K562 (cell line): Measurements from ENCODE around the gene PCSK6. TPM values are rescaled to one million over a fixed set of nuclear protein-coding genes. Genes with fewer than 3 reads are reported as not detected.
A peak's percentile ranks its signal among the peaks of the same experiment; 100 is the strongest.

Experiments used
- ATAC-seq: fragments of 200-7000 bp; cut with Tn5 transposase; 3 replicates; pipeline ENCODE4 v1.9.1; 2020; ENCODE audit warnings: moderate library complexity
- BruUV-seq: library from RNA; stranded (reverse); fragments of 400-500 nt; replicated peaks from 2 replicates; lab custom pipeline; 2021; lab: Mats Ljungman, UMichigan
- CTCF ChIA-PET: fragments of 300-600 bp; formaldehyde crosslinking; extraction: SDS; loops from one replicate; lab custom pipeline; 2021; ENCODE audit warnings: low intra/inter-chr PET ratio; lab: Yijun Ruan, JAX
- POLR2A ChIA-PET: fragments of 300-600, 350-650 bp; sonication (Branson Sonifier 250); formaldehyde crosslinking; extraction: SDS; loops from one replicate; lab custom pipeline; 2021; ENCODE audit warnings: antibody characterized with exemption, inconsistent platforms; lab: Yijun Ruan, JAX
- DNase-seq, 4 experiments: peaks; one replicate each; pipeline versions ENCODE4 v3.0.0 to v3.0.0-alpha.2; 2011 to 2018; ENCODE audit warnings: low spot score in 3 of 4, mixed read lengths in 3 of 4; ENCODE audit errors: extremely low read depth in 1 of 4
- FAIRE-seq: peaks from 2 replicates; lab custom pipeline; 2011; peaks lifted over from hg19 to GRCh38; lab: Jason Lieb, UNC
- H2AFZ ChIP-seq: 2 replicates; pipeline ENCODE4 v1.6.0; 2011; ENCODE audit warnings: low read depth, low read length, control low read depth, inconsistent platforms
- H3K27ac ChIP-seq: fragments of 200-600 bp; 3 replicates; pipeline ENCODE4 v1.8.0; 2011; ENCODE audit warnings: low read depth, mild to moderate bottlenecking, control low read depth, inconsistent platforms, low read length, moderate library complexity, mixed read lengths; ENCODE audit errors: extremely low read depth
- H3K27me3 ChIP-seq, 2 experiments: fragments of 300-600 bp in 1 of 2; 2 replicates in 1 of 2; 3 replicates in 1 of 2; pipeline versions ENCODE4 v1.6.0 to v1.8.0; 2011; ENCODE audit warnings: inconsistent platforms in 2 of 2, low read length in 2 of 2, mild to moderate bottlenecking in 1 of 2, mixed read lengths in 1 of 2, moderate library complexity in 1 of 2; ENCODE audit not compliant: control insufficient read depth in 2 of 2, insufficient read depth in 2 of 2
- H3K36me3 ChIP-seq: fragments of 300-600 bp; 3 replicates; pipeline ENCODE4 v1.8.0; 2011; ENCODE audit warnings: mild to moderate bottlenecking, low read length, inconsistent platforms; ENCODE audit not compliant: control insufficient read depth, insufficient read depth
- H3K4me1 ChIP-seq, 2 experiments: fragments of 200-600 bp in 1 of 2; replicated peaks in 1 of 2; 2 replicates in 1 of 2; 3 replicates in 1 of 2; pipeline versions ENCODE4 v1.5.1 to v1.8.0; 2011; ENCODE audit warnings: inconsistent platforms in 2 of 2, low read length in 2 of 2, mild to moderate bottlenecking in 1 of 2, mixed read lengths in 1 of 2, moderate library complexity in 1 of 2; ENCODE audit not compliant: control insufficient read depth in 2 of 2, insufficient read depth in 2 of 2
- H3K4me2 ChIP-seq: 2 replicates; pipeline ENCODE4 v1.6.1; 2011; ENCODE audit warnings: low read length, control low read depth, inconsistent platforms, mixed read lengths; ENCODE audit not compliant: insufficient read depth
- H3K4me3 ChIP-seq: fragments of 200-600 bp; sonication (generic), shearing (Covaris generic); 2 replicates; pipeline ENCODE4 v1.5.1; 2016; ENCODE audit warnings: control low read depth, inconsistent platforms
- H3K79me2 ChIP-seq: fragments of 200-600 bp; 3 replicates; pipeline ENCODE4 v1.8.0; 2011; ENCODE audit warnings: low read length, inconsistent platforms; ENCODE audit not compliant: control insufficient read depth, insufficient read depth
- H3K9ac ChIP-seq, 2 experiments: 2 replicates each; pipeline versions ENCODE4 v1.6.0 to v1.6.1; 2011; ENCODE audit warnings: low read depth in 2 of 2, low read length in 2 of 2, control low read depth in 1 of 2, inconsistent platforms in 1 of 2, mild to moderate bottlenecking in 1 of 2, mixed read lengths in 1 of 2; ENCODE audit not compliant: insufficient read depth in 1 of 2
- H3K9me1 ChIP-seq: one replicate; pipeline ENCODE4 v1.6.0; 2011; ENCODE audit warnings: inconsistent platforms, mild to moderate bottlenecking, low read length, moderate library complexity; ENCODE audit not compliant: control insufficient read depth, insufficient read depth
- H3K9me3 ChIP-seq: replicated peaks from 2 replicates; pipeline ENCODE4 v1.5.1; 2011; ENCODE audit warnings: low read depth, low read length, inconsistent platforms; ENCODE audit not compliant: control insufficient read depth, insufficient read depth
- H4K20me1 ChIP-seq: replicated peaks from 2 replicates; pipeline ENCODE4 v1.6.1; 2011; ENCODE audit warnings: low read length, inconsistent platforms, mixed read lengths; ENCODE audit not compliant: control insufficient read depth, insufficient read depth
- BCOR ChIP-seq: fragments of 450-650 bp; IDR thresholded peaks from 2 replicates; pipeline ENCODE4 v1.6.1; 2016
- PRMT5 ChIP-seq: sonication (generic); formaldehyde crosslinking; IDR thresholded peaks from 2 replicates; pipeline ENCODE4 v1.5.0; 2020; ENCODE audit warnings: missing genetic modification reagents
- TCF15 ChIP-seq: fragments of 250-450 bp; sonication (Bioruptor Pico); IDR thresholded peaks from 2 replicates; pipeline ENCODE4 v1.8.0; 2022; ENCODE audit warnings: moderate library complexity, mild to moderate bottlenecking, inconsistent platforms
- TOE1 ChIP-seq, 2 experiments: fragments of 450-650 bp in 1 of 2; sonication (generic) in 1 of 2; formaldehyde crosslinking in 1 of 2; IDR thresholded peaks; 2 replicates each; pipeline versions ENCODE4 v1.7.1 to v1.8.0; 2016 to 2022; ENCODE audit warnings: borderline replicate concordance in 2 of 2, mild to moderate bottlenecking in 2 of 2, antibody characterized with exemption in 1 of 2, inconsistent platforms in 1 of 2, low read depth in 1 of 2, missing genetic modification reagents in 1 of 2, moderate library complexity in 1 of 2
- WGBS: fragments of 100-300 bp; shearing (Covaris generic); methylation state at CpG from one replicate; pipeline ENCODE4 v1.1.6; 2016; ENCODE audit warnings: low coverage, mixed read lengths; ENCODE audit not compliant: insufficient coverage; ENCODE audit errors: missing lambda C conversion rate; 5-methylcytosine and 5-hydroxymethylcytosine counted together
- in situ Hi-C: fragments of 300-500 bp; cut with MboI; formaldehyde crosslinking; loops from 4 replicates; pipeline ENCODE4 v1.15.0; 2018; ENCODE audit warnings: inconsistent platforms, mixed read lengths
- intact Hi-C: fragments of 100-400 bp; cut with micrococcal nuclease; formaldehyde crosslinking; loops from 2 replicates; pipeline ENCODE4 v1.14.2; 2022
- polyA plus RNA-seq, 8 experiments: library from polyadenylated mRNA; depleted of rRNA in 4 of 8; stranded (reverse) in 5 of 8; unstranded in 3 of 8; fragments of >200 nt; fragmentation: Nextera tagmentation in 2 of 8; fragmentation: Illumina TruSeq in 1 of 8; extraction: Ambion mirVana in 2 of 8; extraction: Trizol in 1 of 8; gene quantifications; 2 replicates each; pipeline versions ENCODE4 v1.2.1 to v1.2.3, GENCODE V29; 2011 to 2014; ENCODE audit warnings: inconsistent platforms in 1 of 8, missing spikeins in 1 of 8
- total RNA-seq, 7 experiments: library from RNA; depleted of rRNA in 6 of 7; stranded (reverse); fragments of >200 nt in 6 of 7; fragmentation: Illumina TruSeq in 2 of 7; extraction: Trizol in 2 of 7; gene quantifications; 2 replicates each; pipeline versions ENCODE4 v1.2.1 to v1.2.3, GENCODE V29; 2011 to 2021; ENCODE audit warnings: low replicate concordance in 1 of 7
- TF ChIP-seq, protein P1 (sequence below): fragments of 250-450 bp; sonication (Bioruptor Pico); IDR thresholded peaks from 2 replicates; pipeline ENCODE4 v1.5.0; 2021
- TF ChIP-seq, protein P2 (sequence below): fragments of 250-450 bp; sonication (Bioruptor Pico); IDR thresholded peaks from 2 replicates; pipeline ENCODE4 v1.6.1; 2021; ENCODE audit warnings: mild to moderate bottlenecking
- TF ChIP-seq, protein P3 (sequence below): fragments of 250-450 bp; sonication (Bioruptor Pico); IDR thresholded peaks from 2 replicates; pipeline ENCODE4 v1.5.0; 2020; ENCODE audit warnings: mild to moderate bottlenecking

Gene PCSK6
- total and polyA plus RNA-seq, 9 of the 15 experiments (the other 6 are each of a cell fraction or from before 2014, with no cell fraction given) = 2.2 to 32.6 (median 14.5) TPM

DNA sequence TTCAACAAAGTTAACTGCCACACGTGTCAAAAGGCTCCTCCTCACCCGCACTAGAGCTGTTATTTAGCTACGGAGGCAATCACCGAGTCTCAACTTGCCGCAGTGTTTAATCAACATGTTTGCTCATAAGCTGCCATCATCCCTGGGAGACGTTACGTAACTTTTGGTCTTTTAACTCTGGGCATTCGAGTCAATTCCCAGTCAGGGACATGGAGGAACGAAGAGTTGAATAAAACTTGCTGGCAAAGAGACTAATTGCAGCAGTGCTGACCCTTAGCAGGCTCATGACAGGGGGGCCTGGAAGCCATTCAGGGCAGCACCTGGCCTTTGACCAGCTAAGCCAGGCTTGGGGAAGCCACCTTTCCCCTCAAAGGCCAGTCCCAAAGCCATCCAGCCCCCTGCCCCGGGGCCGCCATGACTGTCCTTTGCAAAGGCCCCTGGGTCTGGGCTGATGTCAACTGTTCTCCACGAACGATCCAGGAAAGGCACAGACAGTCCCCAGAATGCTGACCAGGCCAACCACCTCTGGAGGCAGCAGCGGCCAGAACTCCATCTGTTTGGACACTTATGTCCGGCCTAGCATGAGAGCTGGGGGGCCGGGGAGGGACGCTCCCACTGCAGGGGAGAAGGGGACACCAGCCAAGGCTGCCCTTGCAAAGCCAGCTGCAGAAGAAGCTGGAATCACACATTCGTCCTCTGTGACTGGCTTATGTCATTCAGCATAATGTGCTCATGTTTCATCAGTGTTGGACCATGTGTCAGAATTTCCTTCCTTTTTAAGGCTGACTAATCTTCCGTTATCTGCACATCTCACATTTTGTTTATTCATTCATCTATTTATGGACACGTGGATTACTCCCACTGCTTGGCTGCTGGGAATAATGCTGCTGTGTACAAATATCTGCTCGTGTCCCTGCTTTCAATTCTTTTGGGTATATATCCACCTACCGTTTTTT lies 43.7 kb downstream of the PCSK6 start:
- H4K20me1 ChIP-seq = no peaks in the 10 kb centered on the region
- H3K27ac ChIP-seq = peak overlapping the region; percentile 78; the same call in 2 of the 3 replicates
- BruUV-seq = no TSS peak
- DNase-seq (peak in 3 of 4 experiments; percentile 26 to 70 (median 27)), ATAC-seq (peak; percentile 81), FAIRE-seq (peak; percentile 90)
- H3K4me3 ChIP-seq = no peak overlapping the region
- H3K9me1 ChIP-seq = no peaks in the 10 kb centered on the region
- no peaks in the 10 kb centered on the region for H3K9me3 ChIP-seq
- H2AFZ ChIP-seq = peak overlapping the region; percentile 22
- CTCF ChIA-PET = no interaction called here
- POLR2A ChIA-PET = interaction anchor here (0.6 to 1.3 kb wide), 5 partner anchors 11 to 47 kb away, joined by 3 to 4 read pairs (median 3); no protein-coding TSS in a partner anchor
- no peaks in the 10 kb centered on the region for H3K27me3 ChIP-seq
- intact Hi-C loops = loop anchor here (5.0 kb wide), 1 partner anchor 41 kb away; the partner anchor contains the start of gene PCSK6
- peak overlapping the region; percentile 51 for H3K4me2 ChIP-seq
- 28% methylated on average over 21 of the region's 22 CpGs for WGBS
- in situ Hi-C loops = no loop called here
- peaks cover 10% of the 10 kb centered on the region; the same call in 2 of the 3 replicates for H3K79me2 ChIP-seq
- H3K36me3 ChIP-seq = peaks cover 14% of the 10 kb centered on the region; the same call in 2 of the 3 replicates
- peak overlapping the region in 1 of 2 experiments; percentile 27; a peak in 1 of 4 replicates for H3K9ac ChIP-seq
- peaks cover 31 to 34% of the 10 kb centered on the region in 2 experiments for H3K4me1 ChIP-seq
- TF ChIP-seq, protein P1, sequence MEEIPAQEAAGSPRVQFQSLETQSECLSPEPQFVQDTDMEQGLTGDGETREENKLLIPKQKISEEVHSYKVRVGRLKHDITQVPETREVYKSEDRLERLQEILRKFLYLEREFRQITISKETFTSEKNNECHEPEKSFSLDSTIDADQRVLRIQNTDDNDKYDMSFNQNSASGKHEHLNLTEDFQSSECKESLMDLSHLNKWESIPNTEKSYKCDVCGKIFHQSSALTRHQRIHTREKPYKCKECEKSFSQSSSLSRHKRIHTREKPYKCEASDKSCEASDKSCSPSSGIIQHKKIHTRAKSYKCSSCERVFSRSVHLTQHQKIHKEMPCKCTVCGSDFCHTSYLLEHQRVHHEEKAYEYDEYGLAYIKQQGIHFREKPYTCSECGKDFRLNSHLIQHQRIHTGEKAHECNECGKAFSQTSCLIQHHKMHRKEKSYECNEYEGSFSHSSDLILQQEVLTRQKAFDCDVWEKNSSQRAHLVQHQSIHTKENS (CRISPR knock-in tag) = no peak
- TF ChIP-seq TCF15 = no peak
- TF ChIP-seq, protein P2, sequence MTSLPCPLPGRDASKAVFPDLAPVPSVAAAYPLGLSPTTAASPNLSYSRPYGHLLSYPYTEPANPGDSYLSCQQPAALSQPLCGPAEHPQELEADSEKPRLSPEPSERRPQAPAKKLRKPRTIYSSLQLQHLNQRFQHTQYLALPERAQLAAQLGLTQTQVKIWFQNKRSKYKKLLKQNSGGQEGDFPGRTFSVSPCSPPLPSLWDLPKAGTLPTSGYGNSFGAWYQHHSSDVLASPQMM (CRISPR knock-in tag) = no peak
- TF ChIP-seq BCOR = peak; percentile 68; the same call in 1 of the 2 replicates
- no peak for TF ChIP-seq PRMT5 (CRISPR knock-in tag)
- TF ChIP-seq TOE1 (IDR thresholded peaks at IDR 0.05; ENCODE audit: borderline replicate concordance) = peak; percentile 32; the same call in 1 of the 2 replicates
- no peak for TF ChIP-seq TOE1 (CRISPR knock-in tag; IDR thresholded peaks at IDR 0.05; ENCODE audit: borderline replicate concordance, low read depth)
- TF ChIP-seq, protein P3, sequence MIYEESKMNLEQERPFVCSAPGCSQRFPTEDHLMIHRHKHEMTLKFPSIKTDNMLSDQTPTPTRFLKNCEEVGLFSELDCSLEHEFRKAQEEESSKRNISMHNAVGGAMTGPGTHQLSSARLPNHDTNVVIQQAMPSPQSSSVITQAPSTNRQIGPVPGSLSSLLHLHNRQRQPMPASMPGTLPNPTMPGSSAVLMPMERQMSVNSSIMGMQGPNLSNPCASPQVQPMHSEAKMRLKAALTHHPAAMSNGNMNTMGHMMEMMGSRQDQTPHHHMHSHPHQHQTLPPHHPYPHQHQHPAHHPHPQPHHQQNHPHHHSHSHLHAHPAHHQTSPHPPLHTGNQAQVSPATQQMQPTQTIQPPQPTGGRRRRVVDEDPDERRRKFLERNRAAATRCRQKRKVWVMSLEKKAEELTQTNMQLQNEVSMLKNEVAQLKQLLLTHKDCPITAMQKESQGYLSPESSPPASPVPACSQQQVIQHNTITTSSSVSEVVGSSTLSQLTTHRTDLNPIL (CRISPR knock-in tag) = no peak
